Fibroblast of pulmonary artery (primary cell): Measurements from ENCODE around the gene ARL17B.
"Not testable (repeated sequence)": the region's sequence is repeated elsewhere in the genome, so short reads cannot be mapped to it uniquely, and the experiment has no call there.

Source experiments
- DNase-seq: peaks from one replicate; pipeline ENCODE4 v3.0.0-alpha.2; 2010; ENCODE audit warnings: low read depth
- H3K4me3 ChIP-seq: replicated peaks from 2 replicates; pipeline ENCODE4 v1.5.1; 2011; ENCODE audit warnings: low read depth, mild to moderate bottlenecking, control low read depth, low read length, moderate library complexity

ARL17B gene

DNA sequence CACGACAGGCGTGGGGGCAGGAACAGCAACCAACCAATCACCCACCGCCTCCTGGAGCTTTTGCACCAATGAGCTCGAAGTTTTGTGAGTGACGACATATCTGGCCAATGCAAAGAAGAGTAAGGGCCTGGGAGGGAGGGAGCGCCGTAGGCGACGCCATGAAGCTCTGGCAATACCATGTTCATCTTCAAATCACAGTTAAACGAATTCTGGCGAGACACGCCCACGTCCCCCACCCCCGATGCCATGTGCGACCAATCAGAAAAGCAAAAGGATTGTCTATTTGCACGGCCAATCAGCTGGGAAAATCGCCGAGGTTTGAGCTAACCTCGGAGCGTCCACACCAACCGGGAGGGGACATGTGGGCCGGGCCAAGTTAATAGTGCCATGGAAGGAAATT lies at the start of gene ARL17B:
Gene ARL17B (minus strand): TSS at position 12 of the 400 bp plus-strand sequence. CDS start 3,369 bp downstream, outside the sequence.
- peak within 1 kb of the TSS; percentile 22 for H3K4me3 ChIP-seq
- not testable (repeated sequence) for DNase-seq

DNA sequence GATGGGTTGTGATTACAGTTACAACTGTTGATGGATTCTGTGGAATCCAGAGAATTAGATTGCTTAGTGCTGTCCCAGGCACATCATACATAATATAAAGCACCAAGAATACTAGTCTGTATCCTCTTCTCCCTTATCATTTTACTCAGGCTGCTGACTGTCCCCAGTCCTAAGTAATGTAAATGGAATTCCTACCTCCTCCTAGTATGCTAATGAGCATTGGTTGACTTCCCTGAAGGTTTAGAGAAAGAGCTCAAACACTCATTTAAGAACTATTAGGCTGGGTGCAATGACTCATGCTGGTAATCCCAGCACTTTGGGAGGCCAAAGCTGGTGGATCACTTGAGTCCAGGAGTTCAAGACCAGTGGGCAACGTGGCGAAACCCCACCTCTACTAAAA lies 48.3 kb upstream of the ARL17B start:
- H3K4me3 ChIP-seq, DNase-seq: not testable (repeated sequence)

DNA sequence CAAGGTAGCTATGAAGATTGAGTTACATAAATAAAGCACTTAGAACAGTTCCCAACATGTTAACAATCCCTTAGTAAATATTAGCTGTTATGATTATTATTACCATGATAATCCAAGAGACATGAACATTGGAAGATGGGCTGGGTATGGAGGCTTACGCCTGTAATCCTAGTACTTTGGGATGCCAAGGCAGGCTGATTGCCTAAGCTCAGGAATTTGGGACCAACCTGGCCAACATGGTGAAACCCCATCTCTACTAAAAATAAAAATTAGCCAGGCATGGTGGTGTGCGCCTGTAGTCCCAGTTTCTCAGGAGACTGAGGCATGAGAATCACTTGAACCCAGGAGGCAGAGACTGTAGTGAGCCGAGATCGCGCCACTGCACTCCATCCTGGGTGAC lies 45.6 kb upstream of the ARL17B start:
- not testable (repeated sequence) for DNase-seq, H3K4me3 ChIP-seq

DNA sequence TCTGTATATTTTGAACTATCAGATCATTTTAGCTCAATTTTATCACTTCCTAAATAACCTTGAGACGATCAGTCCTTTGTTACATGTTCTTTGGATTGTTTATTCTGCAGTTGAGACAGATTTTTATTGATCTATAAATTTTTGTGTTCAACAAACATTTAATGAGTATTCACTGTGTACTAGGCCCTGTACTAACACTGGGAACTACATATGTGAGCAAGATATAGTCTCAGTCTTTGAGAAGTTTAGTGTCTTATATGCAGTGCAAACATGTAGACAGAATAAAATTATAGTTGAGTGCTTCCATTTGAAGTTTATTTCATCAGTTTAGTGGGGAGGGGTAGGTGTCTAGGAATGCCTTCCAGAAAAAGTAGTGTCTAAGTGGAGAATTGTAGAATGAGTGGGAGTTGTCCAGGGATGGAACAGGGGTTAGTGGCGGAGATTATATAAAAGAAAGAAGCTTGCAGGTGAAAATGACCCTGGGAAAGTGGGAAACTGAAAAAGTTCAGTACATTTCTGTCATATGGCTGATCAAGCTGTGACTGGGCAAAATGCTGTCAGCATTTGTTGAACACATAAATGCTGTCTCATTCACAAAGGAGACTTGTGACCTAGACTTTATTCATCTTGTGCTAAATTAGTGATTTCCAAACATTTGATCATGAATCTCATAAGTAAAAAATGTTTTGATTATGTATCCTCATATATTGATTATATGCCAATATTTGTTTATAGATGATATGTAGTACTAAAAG lies 39.6 kb upstream of the ARL17B start:
- not testable (repeated sequence) for H3K4me3 ChIP-seq, DNase-seq

DNA sequence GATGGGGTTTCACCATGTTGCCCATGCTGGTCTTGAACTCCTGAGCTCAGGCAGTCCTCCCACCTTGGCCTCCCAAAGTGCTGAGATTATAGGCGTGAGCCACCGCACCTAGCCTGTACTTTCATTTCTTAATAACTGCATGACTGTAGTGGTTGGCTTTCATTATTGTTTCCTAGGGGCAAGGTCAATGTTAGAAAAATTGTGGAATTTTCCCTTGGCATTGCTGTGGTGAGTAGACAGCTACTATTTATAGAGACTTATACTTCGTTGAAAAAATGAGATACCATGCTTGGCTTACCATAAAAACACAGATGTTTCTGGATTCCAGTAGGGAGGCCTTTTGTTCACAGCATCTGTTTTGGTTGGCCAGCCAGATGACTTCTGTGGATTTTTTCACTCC lies 39.0 kb upstream of the ARL17B start:
- not testable (repeated sequence) for H3K4me3 ChIP-seq, DNase-seq

DNA sequence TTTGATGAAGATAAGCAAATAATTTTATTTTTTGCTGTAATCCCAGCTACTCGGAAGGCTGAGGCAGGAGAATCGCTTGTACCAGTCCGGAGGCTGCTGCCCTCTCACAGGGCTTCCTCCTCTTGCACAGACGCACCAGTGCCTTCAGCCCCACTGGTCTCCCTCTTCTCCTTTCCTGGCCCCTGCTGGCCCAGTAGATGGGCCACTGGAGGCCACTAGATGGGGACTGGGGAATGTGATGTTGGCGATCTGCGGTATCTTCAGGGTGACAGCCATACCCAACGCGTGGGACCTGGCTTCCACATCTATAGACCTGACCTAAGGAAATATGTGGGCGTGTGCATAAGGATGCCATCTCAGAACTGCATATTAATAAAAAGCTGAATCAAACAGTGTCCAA lies 38.4 kb upstream of the ARL17B start:
- H3K4me3 ChIP-seq, DNase-seq: not testable (repeated sequence)

DNA sequence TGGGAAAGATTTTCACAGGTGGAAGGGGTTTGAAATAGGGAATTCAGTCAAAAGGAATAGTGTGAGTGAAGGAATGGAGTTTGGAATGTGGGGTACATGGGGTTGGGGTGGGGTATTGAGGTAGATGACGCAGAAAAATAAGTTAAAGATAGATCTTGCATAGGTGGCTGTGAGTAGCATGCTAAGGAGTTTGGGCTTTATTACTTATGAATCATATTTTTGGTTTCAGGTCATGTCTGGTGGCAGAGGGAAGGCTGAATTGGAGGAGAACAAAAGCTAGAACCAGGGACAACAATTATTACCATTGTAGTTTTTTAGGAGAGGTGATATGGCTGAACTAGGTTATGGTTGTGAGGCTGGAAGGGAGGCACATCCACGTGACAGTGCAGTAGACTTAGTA lies 34.7 kb upstream of the ARL17B start:
- H3K4me3 ChIP-seq, DNase-seq: not testable (repeated sequence)

DNA sequence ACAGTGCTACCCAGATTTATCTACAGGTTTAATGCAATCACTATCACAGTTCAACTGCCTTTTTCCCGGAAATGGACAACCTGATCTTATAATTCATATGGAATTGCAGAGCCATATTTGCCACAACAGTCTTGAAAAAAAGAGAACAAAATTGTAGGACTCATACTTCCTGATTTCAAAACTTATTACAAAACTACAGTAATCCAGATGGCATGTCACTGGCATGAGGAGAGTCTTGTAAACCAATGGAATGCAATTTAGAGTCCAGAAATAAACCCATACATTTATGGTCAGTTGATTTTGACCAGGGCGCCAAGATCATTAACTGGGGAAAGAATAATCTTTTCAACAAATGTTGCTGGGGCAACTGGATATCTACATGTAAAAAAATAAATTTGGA lies 32.1 kb upstream of the ARL17B start:
- not testable (repeated sequence) for H3K4me3 ChIP-seq, DNase-seq

DNA sequence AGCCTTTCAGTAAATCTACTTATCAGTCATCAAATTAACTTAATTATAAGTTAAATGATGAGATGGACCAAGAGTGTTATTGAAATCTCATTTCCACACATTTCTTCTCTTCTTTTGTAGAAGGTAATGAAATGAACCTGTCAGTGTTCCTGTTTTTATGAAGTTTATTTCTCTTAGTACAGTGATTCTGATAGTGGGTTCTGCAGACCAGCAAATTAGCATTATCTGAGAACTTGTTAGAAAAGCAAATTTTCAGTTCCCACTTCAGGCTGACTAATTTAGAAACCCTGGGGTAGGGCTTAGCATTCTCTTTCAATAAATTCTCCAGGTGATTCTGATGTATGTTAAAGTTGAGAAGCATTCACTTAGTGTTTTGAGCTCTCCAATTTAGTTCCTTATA lies 23.9 kb upstream of the ARL17B start:
- not testable (repeated sequence) for DNase-seq, H3K4me3 ChIP-seq

DNA sequence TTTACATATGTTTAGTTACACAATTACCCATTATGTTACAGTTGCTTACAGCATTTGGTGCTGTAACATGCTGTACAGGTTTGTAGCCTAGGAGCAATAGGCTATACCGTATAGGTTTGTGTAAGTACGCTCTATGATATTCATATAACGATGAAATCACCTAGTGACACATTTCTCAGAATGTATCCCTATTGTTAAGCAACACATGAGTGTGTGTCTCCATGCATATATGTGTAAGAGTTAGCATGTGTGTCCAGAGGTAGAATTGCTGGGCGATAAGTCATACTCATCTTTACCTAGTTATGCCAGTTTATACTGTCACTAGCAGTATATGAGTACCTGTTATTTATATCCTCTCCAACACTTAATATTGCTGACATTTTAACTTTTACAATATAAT lies 21.6 kb upstream of the ARL17B start:
- not testable (repeated sequence) for DNase-seq

DNA sequence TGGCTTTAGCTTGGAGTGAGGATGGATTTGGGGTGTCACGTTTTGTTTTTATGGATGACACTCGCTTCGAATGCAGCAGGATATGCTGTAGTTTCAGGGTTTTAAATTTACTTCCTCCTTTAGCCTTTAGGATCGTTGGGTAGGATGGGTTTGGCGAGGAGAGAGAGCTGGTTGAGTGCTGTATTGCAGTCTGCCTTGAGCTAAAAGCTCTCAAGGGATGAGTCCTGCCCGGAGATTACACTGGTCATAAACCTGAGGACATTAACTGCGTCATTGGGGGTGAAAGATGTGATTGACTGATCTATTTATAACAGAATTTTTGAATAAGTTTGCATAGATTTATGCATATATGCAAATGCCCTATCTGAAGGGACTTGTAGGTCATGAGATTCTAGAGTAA lies 11.9 kb upstream of the ARL17B start:
- DNase-seq = not testable (repeated sequence)

More for the DNA sequence above, 21.6 kb upstream of the ARL17B start:
- H3K4me3 ChIP-seq = not testable (repeated sequence)

DNA sequence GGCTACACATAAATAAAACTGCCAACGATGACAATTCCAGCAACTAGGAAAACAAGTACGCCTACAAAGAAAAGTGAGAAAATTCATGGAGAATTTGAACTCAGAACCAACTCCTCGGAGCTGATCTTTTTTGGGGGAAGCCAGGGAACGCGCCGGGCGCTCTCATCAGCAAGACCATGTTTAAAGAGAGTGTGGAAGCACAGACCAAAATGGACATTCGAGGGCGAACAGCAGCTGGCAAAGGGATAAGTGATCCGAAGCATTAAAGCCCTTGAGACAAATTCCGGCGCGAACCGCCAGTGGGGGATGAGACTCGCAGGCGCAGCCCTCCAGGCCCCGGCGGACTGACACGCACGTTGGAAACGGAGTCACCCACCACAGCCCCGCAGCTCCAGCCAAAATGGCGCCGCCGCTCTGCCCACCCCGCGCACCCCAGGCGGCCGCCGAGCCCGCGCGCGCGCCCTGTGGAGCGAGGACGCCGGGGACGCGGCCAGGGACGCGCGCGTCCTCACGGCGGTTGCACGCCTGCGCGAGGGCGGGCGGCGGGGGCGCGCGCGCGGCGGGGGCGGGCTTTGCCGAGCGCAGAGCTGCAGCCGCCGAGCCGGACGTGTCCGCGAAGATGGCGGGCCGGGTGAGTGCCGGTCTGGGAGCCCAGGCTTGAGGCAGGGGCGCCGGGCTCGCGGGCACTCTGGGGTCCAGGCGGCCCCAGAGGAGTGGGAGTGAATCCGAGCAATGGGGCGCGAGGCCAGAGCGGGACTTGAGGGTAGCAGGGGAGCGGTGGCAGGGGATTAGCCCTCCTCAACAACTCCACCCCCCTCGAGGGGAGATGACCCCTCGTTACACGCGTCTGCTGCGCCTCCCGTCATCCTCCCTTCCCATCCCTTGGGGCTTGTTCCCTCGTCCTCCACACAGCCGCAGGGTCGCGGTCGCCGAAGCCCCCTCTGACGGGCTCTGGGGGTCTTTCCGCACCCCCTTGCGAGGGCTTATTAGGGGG lies 11.0 kb upstream of the ARL17B start:
- not testable (repeated sequence) for DNase-seq, H3K4me3 ChIP-seq

More for the DNA sequence above, 11.9 kb upstream of the ARL17B start:
- H3K4me3 ChIP-seq = not testable (repeated sequence)

DNA sequence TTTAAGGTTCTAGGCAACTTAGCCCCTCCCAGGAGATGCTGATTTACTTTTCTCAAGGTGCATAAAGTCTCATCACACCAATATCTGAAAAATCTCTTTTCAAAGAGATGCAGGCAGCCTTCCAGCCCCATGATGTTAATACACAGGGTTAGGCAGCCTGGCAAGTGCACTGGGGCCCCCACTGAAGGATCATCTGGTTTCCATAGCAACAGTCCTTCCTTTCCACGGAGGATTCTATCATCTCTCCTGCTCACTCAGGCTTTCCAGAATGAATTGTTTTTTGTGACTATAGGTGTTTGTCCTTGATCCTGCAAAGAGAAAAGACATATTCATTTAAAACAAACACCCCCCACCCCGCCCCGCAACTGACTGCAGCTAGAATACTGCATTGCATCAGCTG lies 6.0 kb upstream of the ARL17B start:
- DNase-seq, H3K4me3 ChIP-seq: not testable (repeated sequence)

DNA sequence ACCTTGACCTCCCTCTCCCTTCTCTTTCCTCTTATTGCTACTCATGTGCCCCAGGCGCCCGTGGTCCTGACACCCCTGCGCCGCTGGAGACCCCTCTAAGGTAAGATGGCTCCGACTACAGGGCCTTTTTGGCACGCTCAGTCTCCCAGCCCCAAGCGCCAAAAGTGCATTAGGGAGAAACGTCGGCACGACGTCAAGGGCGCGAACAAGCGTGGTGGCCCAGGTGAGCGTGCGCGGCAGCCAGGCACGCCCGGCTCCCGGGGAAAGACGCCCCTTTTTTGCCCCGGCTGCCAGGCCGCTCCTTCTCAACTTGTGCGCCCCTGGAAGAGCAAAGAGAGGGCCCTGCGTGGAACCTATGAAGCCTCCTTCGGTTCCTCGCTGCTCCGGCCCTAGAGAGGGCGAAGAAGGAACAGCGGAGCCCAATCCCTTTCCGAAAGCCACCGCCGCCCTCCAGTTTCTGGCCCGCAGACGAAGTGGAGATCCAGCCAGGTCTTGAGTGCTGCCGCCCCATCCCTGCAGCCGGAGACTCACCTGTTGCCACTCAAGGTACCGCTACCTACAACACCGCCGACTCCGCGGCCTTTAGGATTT lies 326 bp downstream of the ARL17B start:
- H3K4me3 ChIP-seq = peak overlapping the region; percentile 22
- not testable (repeated sequence) for DNase-seq

DNA sequence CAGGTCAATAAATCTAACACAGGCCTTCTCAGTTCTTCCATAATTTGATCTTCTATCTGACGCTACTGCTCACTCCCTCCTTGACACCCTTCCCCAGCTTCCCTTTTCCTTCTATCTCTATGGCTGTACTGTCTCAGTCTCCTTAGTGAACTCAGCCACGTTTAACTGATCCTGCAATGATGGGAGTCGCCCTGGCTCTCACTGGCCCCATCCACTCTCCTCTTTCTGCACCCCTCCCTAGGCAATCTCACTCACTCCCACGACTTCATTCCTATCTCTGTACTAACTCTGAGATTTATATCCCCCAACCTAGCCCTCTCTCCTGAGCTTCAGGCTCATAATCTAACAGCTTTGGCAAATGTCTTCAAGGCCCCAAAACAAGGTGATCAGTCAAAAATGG lies 7.7 kb downstream of the ARL17B start:
- not testable (repeated sequence) for DNase-seq, H3K4me3 ChIP-seq

DNA sequence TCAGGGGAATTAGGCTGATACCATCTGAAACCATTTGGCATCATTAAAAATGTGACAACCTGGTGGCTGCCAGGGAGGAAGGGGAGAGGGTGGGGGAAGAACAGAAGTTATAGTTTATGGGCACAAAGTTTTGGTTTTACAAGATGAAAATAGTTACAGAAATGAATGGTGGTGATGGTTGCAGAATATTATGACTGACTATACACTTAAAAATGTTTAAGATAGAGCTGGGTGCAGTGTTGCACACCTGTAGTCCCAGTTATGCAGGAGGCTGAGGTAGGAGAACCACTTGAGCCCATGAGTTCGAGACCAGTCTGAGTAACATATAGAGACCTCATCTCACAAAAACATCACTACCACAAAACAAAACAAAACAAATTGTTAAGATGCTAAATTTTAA lies 12.5 kb downstream of the ARL17B start:
- not testable (repeated sequence) for DNase-seq, H3K4me3 ChIP-seq

DNA sequence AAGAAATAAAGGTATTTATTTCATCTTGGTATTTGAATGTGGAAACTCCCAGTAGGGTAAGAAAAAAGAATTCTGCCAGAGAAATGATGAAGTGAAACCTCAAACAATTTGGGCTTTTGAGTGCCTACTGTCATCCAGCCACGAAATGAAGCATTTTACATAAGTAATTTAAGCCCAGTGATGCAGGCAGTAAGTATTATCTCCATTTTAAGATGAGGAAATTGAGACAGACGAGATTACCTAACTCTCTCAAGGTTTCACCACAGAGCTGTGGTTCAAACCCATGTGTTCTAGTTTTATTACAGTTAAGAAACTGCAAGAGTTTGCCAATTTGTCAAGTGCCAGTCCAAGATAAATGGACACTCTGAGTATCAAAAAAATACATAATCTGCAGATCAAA lies 13.2 kb downstream of the ARL17B start:
- DNase-seq, H3K4me3 ChIP-seq: not testable (repeated sequence)

DNA sequence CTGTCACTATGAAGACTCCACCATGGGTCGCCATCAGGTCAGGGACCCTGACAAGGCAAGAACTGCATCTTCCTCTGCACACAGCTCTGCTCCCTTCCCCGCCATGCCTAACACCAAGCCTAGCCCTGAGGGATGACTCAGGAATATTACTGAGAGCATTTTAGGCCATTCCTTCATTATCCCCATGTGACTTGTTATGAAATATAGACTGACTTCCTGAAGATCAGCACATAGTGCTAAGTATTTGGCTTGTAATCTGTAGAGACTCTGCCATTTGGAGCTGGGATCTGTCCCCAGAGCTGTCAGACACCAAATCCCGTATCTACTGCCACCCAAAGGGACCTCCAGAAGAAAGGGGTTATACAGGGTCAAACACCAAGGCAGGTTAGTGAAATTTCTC lies 19.4 kb downstream of the ARL17B start:
- not testable (repeated sequence) for DNase-seq, H3K4me3 ChIP-seq

DNA sequence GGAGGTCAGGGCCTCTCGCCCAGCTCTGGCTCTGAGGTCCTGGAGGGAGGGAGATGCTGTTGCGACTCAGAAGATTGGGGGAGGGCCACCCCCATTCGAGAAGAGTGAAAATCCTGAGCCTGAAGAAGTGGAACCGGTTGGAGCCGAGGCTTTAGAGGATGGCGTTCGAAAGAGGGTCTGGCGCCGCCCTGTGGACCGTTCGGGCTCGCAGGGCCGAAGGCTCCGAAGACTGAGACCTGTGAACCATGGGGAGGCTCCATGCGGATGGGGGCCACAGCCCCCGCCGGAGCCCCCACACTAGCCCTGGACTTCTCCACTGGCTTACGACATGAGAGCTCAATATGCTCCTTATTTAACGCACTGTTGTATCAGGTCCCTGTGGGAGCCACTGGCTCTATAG lies 20.3 kb downstream of the ARL17B start:
- H3K4me3 ChIP-seq, DNase-seq: not testable (repeated sequence)
